Pancreas (tissue), 10 donors: ENCODE results near the gene MEAK7. TPM values are rescaled to one million over a fixed set of nuclear protein-coding genes. Genes with fewer than 3 reads are reported as not detected.

ENCODE experiments used
- ATAC-seq, 4 donors: fragments of 200-7000 bp; cut with Tn5 transposase; one replicate each; pipeline versions ENCODE4 v1.8.0 to v1.9.1; 2020; ENCODE audit warnings: mild to moderate bottlenecking in 4 of 4, moderate library complexity in 4 of 4
- DNase-seq, 6 donors: peaks; one replicate each; pipeline ENCODE4 v3.0.0-alpha.2; 2020
- FAIRE-seq: peaks from 2 replicates; lab custom pipeline; 2012; peaks lifted over from hg19 to GRCh38; lab: Jason Lieb, UNC
- H3K27ac ChIP-seq, 4 donors: fragments of 200-600 bp; sonication (generic); 1 replicate in 3 of 4; 2 replicates in 1 of 4; pipeline versions ENCODE4 v1.5.0 to v1.8.0; 2020
- H3K27me3 ChIP-seq, 4 donors: fragments of 200-600 bp; one replicate each; pipeline ENCODE4 v1.8.0; 2021
- H3K36me3 ChIP-seq, 3 donors: fragments of 200-600 bp; sonication (generic) in 1 of 3; one replicate each; pipeline versions ENCODE4 v1.5.0 to v1.8.0; 2020 to 2021
- H3K4me1 ChIP-seq, 3 donors: fragments of 200-600 bp; one replicate each; pipeline ENCODE4 v1.8.0; 2021
- H3K4me3 ChIP-seq, 4 donors: fragments of 200-600 bp; sonication (generic) in 2 of 4; one replicate each; pipeline versions ENCODE4 v1.5.0 to v1.8.0; 2020 to 2021
- H3K9me3 ChIP-seq, 4 donors: fragments of 200-600 bp; one replicate each; pipeline ENCODE4 v1.8.0; 2021
- CTCF ChIP-seq, 4 donors: fragments of 200-600 bp; sonication (generic) in 3 of 4; IDR thresholded peaks; one replicate each; pipeline versions ENCODE4 v1.5.0 to v1.8.0; 2021; ENCODE audit warnings: antibody characterized with exemption in 4 of 4
- WGBS, 2 donors: extraction: QIAGEN DNeasy Blood & Tissue Kit; methylation state at CpG; one replicate each; pipeline ENCODE4 v1.1.7; 2013; 5-methylcytosine and 5-hydroxymethylcytosine counted together
- intact Hi-C, 3 donors: fragments of 100-400 bp; cut with DNase I; formaldehyde crosslinking; loops; one replicate each; pipeline versions ENCODE4 v1.11.1 to v1.14.2; 2022
- polyA plus RNA-seq, 2 donors: library from polyadenylated mRNA; stranded (reverse); fragments of 200-250 nt; gene quantifications; one replicate each; pipeline ENCODE4 v1.2.3, GENCODE V29; 2013
- total RNA-seq, 6 donors: library from RNA; stranded (reverse); fragmentation: NEBNext Ultra II Directional in 4 of 6; extraction: Animal tissue kit (Norgen Biotek cat#: 25700) in 4 of 6; gene quantifications; one replicate each; pipeline versions ENCODE4 v1.2.1 to v1.2.4, GENCODE V29; 2021 to 2023
- donor health status: healthy with polysubstance abuse.
- donor health status: DM: no; HTN: no; CAD: no; lungs with moderate emphysema.
- donor health status: DM: no; HTN: no; CAD: no.
- donor health status: control.
- donor health status: control.
- donor health status: Bipolar disorder and iron deficiency.
- donor health status: DM: yes; HTN: yes; CAD: no.
- donor health status: DM: no; HTN: no; CAD: no.
- donor health status: DM: no; HTN: no; CAD: no.
- donor health status: DM: yes; HTN: yes; CAD: no.

MEAK7 gene
- total and polyA plus RNA-seq, 8 donors, result 2.1 to 10.5 (median 4.8) TPM

- peaks cover 0 to 6% (median 0%) of the 10 kb centered on the region in 3 donors for H3K36me3 ChIP-seq
- no peak for ATAC-seq
Measured at GRCh38 chr16:84486126-84486525, 18.3 kb downstream of the MEAK7 start.

GRCh38 chr16:84485255-84486010 lies 19.0 kb downstream of the MEAK7 start:
- Histone ChIP-seq H3K36me3 (peaks cover 0 to 6% (median 0%) of the 10 kb centered on the region in 3 donors), H3K27me3 (no peaks in the 10 kb centered on the region), H3K4me3 (no peak overlapping the region), H3K4me1 (no peaks in the 10 kb centered on the region), H3K27ac (no peak overlapping the region), H3K9me3 (no peaks in the 10 kb centered on the region)
- ATAC-seq (no peak), DNase-seq (no peak), FAIRE-seq (no peak)
- WGBS, 2 donors, result 91 to 95% methylated on average over 16 of the region's 16 CpGs
- TF ChIP-seq CTCF (IDR thresholded peaks at IDR 0.05), result no peak
- intact Hi-C loops, result loop anchor here in 1 of 3 donors (10.0 kb wide), 1 partner anchor 201 kb away; no protein-coding TSS in a partner anchor

More at GRCh38 chr16:84486126-84486525, 18.3 kb downstream of the MEAK7 start:
- WGBS, 2 donors, result 85 to 90% methylated on average over 14 of the region's 14 CpGs
- Histone ChIP-seq H3K27ac (no peak overlapping the region), H3K4me1 (no peaks in the 10 kb centered on the region), H3K4me3 (no peak overlapping the region), H3K27me3 (no peaks in the 10 kb centered on the region), H3K9me3 (no peaks in the 10 kb centered on the region)
- DNase-seq (no peak), FAIRE-seq (no peak)
- intact Hi-C loops, result loop anchor here in 1 of 3 donors (10.0 kb wide), 1 partner anchor 201 kb away; no protein-coding TSS in a partner anchor
- no peak for TF ChIP-seq CTCF (IDR thresholded peaks at IDR 0.05)

- TF ChIP-seq CTCF (IDR thresholded peaks at IDR 0.05), result peak in 2 of 4 donors; percentile 14 to 45
- FAIRE-seq (no peak), DNase-seq (peak in 1 of 6 donors; percentile 53), ATAC-seq (peak in 3 of 4 donors; percentile 72 to 78 (median 72))
- H3K9me3 ChIP-seq, result no peaks in the 10 kb centered on the region
- H3K36me3 ChIP-seq, result peaks cover 0 to 6% (median 6%) of the 10 kb centered on the region in 3 donors
- 69 to 76% methylated on average over 15 of the region's 15 CpGs for WGBS, 2 donors
- H3K27me3 ChIP-seq, result no peaks in the 10 kb centered on the region
- H3K4me1 ChIP-seq, result no peaks in the 10 kb centered on the region
- no peak overlapping the region for H3K4me3 ChIP-seq
- no peak overlapping the region for H3K27ac ChIP-seq
- intact Hi-C loops, result loop anchor here in 2 of 3 donors (5.0 to 10.0 kb wide), 2 partner anchors 200 to 207 kb away; no protein-coding TSS in a partner anchor
Measured at GRCh38 chr16:84484579-84485254, 19.7 kb downstream of the MEAK7 start.

- DNase-seq (peak in 1 of 6 donors; percentile 43), ATAC-seq (no peak), FAIRE-seq (no peak)
- Histone ChIP-seq H3K36me3 (peaks cover 0 to 7% (median 2%) of the 10 kb centered on the region in 3 donors), H3K9me3 (no peaks in the 10 kb centered on the region), H3K27ac (no peak overlapping the region), H3K4me3 (no peak overlapping the region), H3K4me1 (no peaks in the 10 kb centered on the region), H3K27me3 (no peaks in the 10 kb centered on the region)
- TF ChIP-seq CTCF (IDR thresholded peaks at IDR 0.05), result no peak
- intact Hi-C loops, result loop anchor here in 2 of 3 donors (5.0 to 10.0 kb wide), 2 partner anchors 199 to 207 kb away; no protein-coding TSS in a partner anchor
- 91 to 93% methylated on average over 19 of the region's 19 CpGs for WGBS, 2 donors
Measured at GRCh38 chr16:84483882-84484565, 20.4 kb downstream of the MEAK7 start.
